Keratinocyte (primary cell): ENCODE measurements around the gene TRIM6. TPM values are rescaled to one million over a fixed set of nuclear protein-coding genes. Genes with fewer than 3 reads are reported as not detected.
"Not testable (repeated sequence)": the region's sequence is repeated elsewhere in the genome, so short reads cannot be mapped to it uniquely, and the experiment has no call there.

Experiments
- DNase-seq: peaks from one replicate; pipeline ENCODE4 v3.0.0-alpha.2; 2011; ENCODE audit warnings: low read depth, missing footprints, low spot score
- FAIRE-seq: peaks from 2 replicates; lab custom pipeline; 2011; peaks lifted over from hg19 to GRCh38; lab: Jason Lieb, UNC
- H2AFZ ChIP-seq: 2 replicates; pipeline ENCODE4 v1.6.0; 2012; ENCODE audit warnings: low read length, control low read depth, inconsistent platforms; ENCODE audit not compliant: control insufficient read depth
- H3K27ac ChIP-seq: 2 replicates; pipeline ENCODE4 v1.5.1; 2011; ENCODE audit warnings: low read length; ENCODE audit not compliant: control insufficient read depth, insufficient read depth
- H3K27me3 ChIP-seq: 3 replicates; pipeline ENCODE4 v1.6.0; 2011; ENCODE audit warnings: low read length; ENCODE audit not compliant: control insufficient read depth, insufficient read depth; ENCODE audit errors: extremely low read depth
- H3K36me3 ChIP-seq, 2 experiments: 2 replicates in 1 of 2; 3 replicates in 1 of 2; pipeline ENCODE4 v1.5.1; 2011; ENCODE audit warnings: low read length in 2 of 2, mild to moderate bottlenecking in 1 of 2; ENCODE audit not compliant: control insufficient read depth in 2 of 2, insufficient read depth in 2 of 2; ENCODE audit errors: extremely low read depth in 1 of 2
- H3K4me1 ChIP-seq: 3 replicates; pipeline ENCODE4 v1.5.1; 2011; ENCODE audit warnings: low read length; ENCODE audit not compliant: control insufficient read depth, insufficient read depth; ENCODE audit errors: extremely low read depth
- H3K4me2 ChIP-seq: 3 replicates; pipeline ENCODE4 v1.6.0; 2011; ENCODE audit warnings: low read depth, low read length; ENCODE audit not compliant: control insufficient read depth, insufficient read depth; ENCODE audit errors: extremely low read depth
- H3K4me3 ChIP-seq, 3 experiments: fragments of 200-600 bp in 1 of 3; sonication (generic) in 1 of 3; 2 replicates in 2 of 3; 3 replicates in 1 of 3; pipeline ENCODE4 v1.5.1; 2011 to 2016; ENCODE audit warnings: low read length in 3 of 3, mild to moderate bottlenecking in 3 of 3, control low read depth in 2 of 3, inconsistent platforms in 1 of 3, low read depth in 1 of 3, mixed read lengths in 1 of 3, mixed run types in 1 of 3, moderate library complexity in 1 of 3; ENCODE audit not compliant: control insufficient read depth in 2 of 3, insufficient read depth in 2 of 3; ENCODE audit errors: extremely low read depth in 1 of 3
- H3K79me2 ChIP-seq: 2 replicates; pipeline ENCODE4 v1.6.0; 2012; ENCODE audit warnings: low read length; ENCODE audit not compliant: control insufficient read depth, insufficient read depth
- H3K9ac ChIP-seq: 3 replicates; pipeline ENCODE4 v1.6.0; 2011; ENCODE audit warnings: low read length; ENCODE audit not compliant: control insufficient read depth, insufficient read depth; ENCODE audit errors: extremely low read depth
- H3K9me1 ChIP-seq: 3 replicates; pipeline ENCODE4 v1.6.0; 2011; ENCODE audit warnings: low read length; ENCODE audit not compliant: control insufficient read depth, insufficient read depth; ENCODE audit errors: extremely low read depth
- H3K9me3 ChIP-seq: 2 replicates; pipeline ENCODE4 v1.5.1; 2012; ENCODE audit warnings: low read depth, low read length; ENCODE audit not compliant: control insufficient read depth
- H4K20me1 ChIP-seq: 3 replicates; pipeline ENCODE4 v1.6.0; 2011; ENCODE audit warnings: low read length; ENCODE audit not compliant: control insufficient read depth, insufficient read depth; ENCODE audit errors: extremely low read depth
- EZH2 ChIP-seq: IDR thresholded peaks from one replicate; pipeline ENCODE4 v1.6.1; 2012; ENCODE audit warnings: inconsistent platforms, mild to moderate bottlenecking, low read length, moderate library complexity
- dilution Hi-C: fragments of 300-500 bp; cut with MboI; formaldehyde crosslinking; loops from one replicate; pipeline ENCODE4 v1.7.0; 2020; ENCODE audit warnings: low sequenced_read_pairs; ENCODE audit not compliant: extremely low pct_ligation_motif_present
- polyA plus RNA-seq, 5 experiments: library from polyadenylated mRNA; depleted of rRNA in 3 of 5; stranded (reverse) in 3 of 5; stranded (forward) in 1 of 5; unstranded in 1 of 5; fragments of >200 nt; gene quantifications; 1 replicate in 1 of 5; 2 replicates in 3 of 5; 3 replicates in 1 of 5; pipeline versions ENCODE4 v1.2.1 to v1.2.3, GENCODE V29; 2011 to 2012; ENCODE audit warnings: missing spikeins in 2 of 5, low read depth in 1 of 5, low replicate concordance in 1 of 5
- TF ChIP-seq, protein P1 (sequence below), 3 experiments: IDR thresholded peaks in 1 of 3; conservative IDR thresholded peaks in 1 of 3; optimal IDR thresholded peaks in 1 of 3; 2 replicates in 2 of 3; 3 replicates in 1 of 3; pipeline versions ENCODE3 to v1.5.1; 2011; ENCODE audit warnings: low read length in 3 of 3, mild to moderate bottlenecking in 3 of 3, moderate library complexity in 2 of 3, control low read depth in 1 of 3, inconsistent platforms in 1 of 3; ENCODE audit not compliant: insufficient read depth in 2 of 3; ENCODE audit errors: extremely low read depth in 1 of 3

The TRIM6 gene
- polyA plus RNA-seq, 1 donor (not counting 4 experiments of a cell fraction or from before 2014, with no cell fraction given), result 5.2 TPM

DNA sequence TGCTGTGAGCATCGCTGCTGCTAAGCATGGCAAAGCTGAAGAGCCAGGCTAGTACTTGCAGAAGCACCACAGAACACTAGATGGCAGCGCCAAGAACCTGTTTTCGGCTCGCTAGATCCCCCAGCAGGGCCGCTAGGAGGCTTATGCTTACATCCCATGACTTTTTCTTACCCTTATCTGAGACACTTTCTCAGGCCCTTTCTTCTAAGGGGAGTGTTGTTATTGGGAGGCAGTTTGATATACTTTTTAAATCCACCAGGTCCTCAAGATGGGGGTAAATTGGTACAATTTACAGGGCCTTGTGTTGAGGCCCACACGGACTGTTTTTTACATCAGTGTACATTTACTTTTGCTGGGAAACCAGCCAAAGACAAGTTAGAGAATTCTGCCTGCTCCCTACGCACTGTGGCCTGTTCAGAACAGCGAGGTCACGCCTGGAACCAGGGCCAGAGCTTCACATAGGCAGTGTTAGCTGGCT lies 4.0 kb downstream of the TRIM6 start:
- H3K27ac ChIP-seq, result no peak overlapping the region
- H3K9ac ChIP-seq, result no peak overlapping the region
- dilution Hi-C loops, result no loop called here
- no peak for DNase-seq
- TF ChIP-seq, protein P1, sequence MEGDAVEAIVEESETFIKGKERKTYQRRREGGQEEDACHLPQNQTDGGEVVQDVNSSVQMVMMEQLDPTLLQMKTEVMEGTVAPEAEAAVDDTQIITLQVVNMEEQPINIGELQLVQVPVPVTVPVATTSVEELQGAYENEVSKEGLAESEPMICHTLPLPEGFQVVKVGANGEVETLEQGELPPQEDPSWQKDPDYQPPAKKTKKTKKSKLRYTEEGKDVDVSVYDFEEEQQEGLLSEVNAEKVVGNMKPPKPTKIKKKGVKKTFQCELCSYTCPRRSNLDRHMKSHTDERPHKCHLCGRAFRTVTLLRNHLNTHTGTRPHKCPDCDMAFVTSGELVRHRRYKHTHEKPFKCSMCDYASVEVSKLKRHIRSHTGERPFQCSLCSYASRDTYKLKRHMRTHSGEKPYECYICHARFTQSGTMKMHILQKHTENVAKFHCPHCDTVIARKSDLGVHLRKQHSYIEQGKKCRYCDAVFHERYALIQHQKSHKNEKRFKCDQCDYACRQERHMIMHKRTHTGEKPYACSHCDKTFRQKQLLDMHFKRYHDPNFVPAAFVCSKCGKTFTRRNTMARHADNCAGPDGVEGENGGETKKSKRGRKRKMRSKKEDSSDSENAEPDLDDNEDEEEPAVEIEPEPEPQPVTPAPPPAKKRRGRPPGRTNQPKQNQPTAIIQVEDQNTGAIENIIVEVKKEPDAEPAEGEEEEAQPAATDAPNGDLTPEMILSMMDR (optimal IDR thresholded peaks at IDR 0.05 in 1 of 3, IDR thresholded peaks at IDR 0.05 in 1 of 3, conservative IDR thresholded peaks at IDR 0.05 in 1 of 3; ENCODE audit: extremely low read depth in 1 of 3, insufficient read depth in 2 of 3, low read length in 3 of 3), result peak; percentile 83 to 89 (median 89)
- no peak for TF ChIP-seq EZH2
- no peak overlapping the region for H3K4me3 ChIP-seq
- FAIRE-seq, result peak; percentile 57
- no peaks in the 10 kb centered on the region for H4K20me1 ChIP-seq
- no peaks in the 10 kb centered on the region for H3K79me2 ChIP-seq
- no peaks in the 10 kb centered on the region for H3K36me3 ChIP-seq
- no peaks in the 10 kb centered on the region for H3K9me1 ChIP-seq
- H3K9me3 ChIP-seq, result no peaks in the 10 kb centered on the region
- H3K4me2 ChIP-seq, result no peak overlapping the region
- no peaks in the 10 kb centered on the region for H3K27me3 ChIP-seq
- H2AFZ ChIP-seq, result peak overlapping the region; percentile 33
- H3K4me1 ChIP-seq, result peaks cover 17% of the 10 kb centered on the region

DNA sequence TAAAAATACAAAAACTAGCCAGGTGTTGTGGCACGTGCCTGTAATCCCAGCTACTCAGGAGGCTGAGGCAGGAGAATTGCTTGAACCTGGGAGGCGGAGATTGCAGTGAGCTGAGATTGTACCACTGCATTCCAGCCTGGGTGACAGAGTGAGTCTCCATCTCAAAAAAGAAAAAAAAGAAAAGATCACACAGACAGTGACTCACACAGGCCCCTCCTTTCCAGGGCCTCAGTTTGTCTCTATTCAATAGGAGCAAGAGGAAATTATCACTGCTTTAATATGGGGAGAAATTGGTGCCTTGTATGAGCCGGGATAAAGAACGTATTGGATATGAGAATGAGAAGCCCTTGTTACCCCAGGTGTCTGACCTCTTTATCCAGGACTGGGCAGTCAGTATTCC lies 6.4 kb downstream of the TRIM6 start:
- H2AFZ ChIP-seq, H3K9me1 ChIP-seq, dilution Hi-C loops, H3K9ac ChIP-seq, FAIRE-seq, H3K4me2 ChIP-seq, H3K27ac ChIP-seq, DNase-seq, H3K36me3 ChIP-seq, H3K27me3 ChIP-seq, H3K9me3 ChIP-seq, H3K4me3 ChIP-seq, H4K20me1 ChIP-seq, H3K79me2 ChIP-seq: not testable (repeated sequence)
- peaks cover 14% of the 10 kb centered on the region for H3K4me1 ChIP-seq

DNA sequence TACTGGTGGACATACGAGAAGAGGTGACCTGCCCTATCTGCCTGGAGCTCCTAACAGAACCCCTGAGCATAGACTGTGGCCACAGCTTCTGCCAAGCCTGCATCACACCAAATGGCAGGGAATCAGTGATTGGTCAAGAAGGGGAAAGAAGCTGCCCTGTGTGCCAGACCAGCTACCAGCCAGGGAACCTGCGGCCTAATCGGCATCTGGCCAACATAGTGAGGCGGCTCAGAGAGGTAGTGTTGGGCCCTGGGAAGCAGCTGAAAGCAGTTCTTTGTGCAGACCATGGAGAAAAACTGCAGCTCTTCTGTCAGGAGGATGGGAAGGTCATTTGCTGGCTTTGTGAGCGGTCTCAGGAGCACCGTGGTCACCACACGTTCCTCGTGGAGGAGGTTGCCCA lies 6.9 kb downstream of the TRIM6 start:
- H3K4me1 ChIP-seq, result peaks cover 13% of the 10 kb centered on the region
- H3K4me3 ChIP-seq, result no peak overlapping the region
- H3K4me2 ChIP-seq, result no peak overlapping the region
- H3K9ac ChIP-seq, result no peak overlapping the region
- H3K27ac ChIP-seq, result no peak overlapping the region
- no peaks in the 10 kb centered on the region for H3K9me1 ChIP-seq
- H3K36me3 ChIP-seq, result no peaks in the 10 kb centered on the region
- FAIRE-seq (no peak), DNase-seq (no peak)
- H4K20me1 ChIP-seq, result no peaks in the 10 kb centered on the region
- TF ChIP-seq, protein P1 (optimal IDR thresholded peaks at IDR 0.05 in 1 of 3, IDR thresholded peaks at IDR 0.05 in 1 of 3, conservative IDR thresholded peaks at IDR 0.05 in 1 of 3; ENCODE audit: extremely low read depth in 1 of 3, insufficient read depth in 2 of 3, low read length in 3 of 3), result no peak
- TF ChIP-seq EZH2, result no peak
- dilution Hi-C loops, result no loop called here
- H3K27me3 ChIP-seq, result no peaks in the 10 kb centered on the region
- H3K79me2 ChIP-seq, result no peaks in the 10 kb centered on the region
- H2AFZ ChIP-seq, result no peak overlapping the region
- no peaks in the 10 kb centered on the region for H3K9me3 ChIP-seq
